Urothelium cell line (cell line): Measurements from ENCODE around the gene PRLHR.
A peak's percentile ranks its signal among the peaks of the same experiment; 100 is the strongest.

Experiments
- DNase-seq: peaks from one replicate; pipeline ENCODE4 v3.0.0; 2011; ENCODE audit warnings: low spot score, mixed read lengths
- FAIRE-seq: peaks from 2 replicates; lab custom pipeline; 2011; peaks lifted over from hg19 to GRCh38; lab: Jason Lieb, UNC

The PRLHR gene

DNA sequence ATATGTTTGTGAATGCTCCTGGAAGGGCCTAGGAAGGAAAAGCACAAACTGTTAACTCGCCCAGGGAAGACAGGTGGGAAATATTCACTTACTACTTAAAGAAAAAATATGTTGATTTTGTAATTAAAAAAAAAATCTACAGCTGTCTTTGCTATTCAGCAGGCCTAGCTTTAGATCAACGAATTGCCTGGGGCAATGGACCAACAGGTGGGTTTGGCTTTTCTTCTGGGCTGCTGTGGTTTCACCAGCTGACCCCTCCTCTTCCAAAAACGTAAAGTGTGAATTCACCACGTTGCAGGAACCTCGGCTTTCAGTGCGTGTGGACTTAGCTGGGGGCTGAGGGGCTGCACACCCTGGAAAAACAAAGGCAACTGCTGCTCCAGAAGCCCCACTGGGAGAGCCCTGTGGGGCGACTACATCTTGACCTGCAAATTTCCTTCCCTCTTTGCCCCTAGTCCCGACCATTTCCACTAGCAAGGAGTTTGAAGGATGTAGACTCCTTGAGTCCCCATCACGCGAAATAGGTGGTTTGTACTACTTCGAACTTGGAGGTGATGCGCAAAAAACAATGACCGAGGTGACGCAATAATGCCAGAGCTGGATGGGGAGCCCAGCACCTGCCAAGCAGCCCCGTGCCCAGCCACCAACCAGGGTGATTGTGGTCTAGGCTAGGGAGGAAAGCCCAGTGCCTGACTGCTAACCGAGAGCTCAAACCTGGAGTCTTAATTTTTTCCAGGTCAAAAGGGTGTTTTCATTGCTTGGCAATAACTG, 7.4 kb downstream of the PRLHR start:
- FAIRE-seq, result no peak

DNA sequence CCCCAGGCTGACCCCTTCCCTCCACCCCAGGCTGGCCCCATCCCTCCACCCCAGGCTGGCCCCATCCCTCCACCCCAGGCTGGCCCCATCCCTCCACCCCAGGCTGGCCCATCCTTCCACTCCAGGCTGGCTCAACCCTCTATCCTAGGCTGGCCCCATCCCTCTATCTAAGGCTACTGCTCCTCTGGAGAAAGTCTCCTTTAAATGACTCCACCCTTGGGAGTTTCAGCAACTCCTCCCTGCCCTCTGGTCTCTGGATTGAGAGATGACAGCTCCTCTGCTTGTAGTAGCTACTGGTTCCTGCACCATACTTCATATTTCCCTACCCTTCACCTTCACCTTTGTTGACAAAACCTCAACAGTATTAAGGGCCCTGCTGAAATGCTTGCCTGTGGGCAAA, 8.5 kb downstream of the PRLHR start:
- no peak for DNase-seq
- no peak for FAIRE-seq

More for the DNA sequence above, 7.4 kb downstream of the PRLHR start:
- no peak for DNase-seq

DNA sequence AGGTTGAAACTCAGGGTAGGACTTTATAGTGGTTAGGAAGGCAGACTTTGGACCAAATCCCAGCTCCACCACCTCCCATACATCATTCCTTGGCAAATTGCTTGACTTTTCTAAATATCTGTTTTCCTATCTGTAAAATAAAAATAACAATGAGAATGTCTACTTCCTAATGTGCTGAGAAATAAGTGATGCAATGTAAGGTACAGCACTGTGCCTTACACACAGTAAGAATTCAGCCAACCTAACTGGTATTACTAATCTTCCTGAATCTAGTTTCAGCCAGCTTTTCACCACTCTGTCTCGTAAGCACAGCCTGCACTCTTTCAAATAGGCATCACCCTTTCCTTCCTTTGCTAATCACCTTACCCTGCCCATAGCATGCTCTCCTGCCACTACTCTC, 9.7 kb downstream of the PRLHR start:
- DNase-seq, result no peak

DNA sequence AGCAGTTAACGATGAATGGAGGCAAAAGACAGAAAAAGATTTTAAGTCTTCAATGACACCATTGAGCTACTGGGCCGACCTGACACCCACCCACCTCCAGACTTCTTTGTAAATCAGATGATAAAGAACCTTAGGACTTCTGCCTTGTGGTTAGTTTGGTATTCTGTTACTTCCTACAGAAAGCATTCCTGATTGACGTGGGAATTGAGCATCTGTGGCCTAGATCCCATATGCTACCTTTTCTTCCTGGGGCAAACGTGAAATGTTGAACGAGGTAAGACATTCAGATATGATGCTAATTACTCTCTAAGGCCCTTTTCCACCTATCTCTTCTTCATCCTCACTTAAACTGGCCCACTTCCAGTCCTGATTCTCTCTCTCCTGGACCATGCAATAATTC, 10.2 kb downstream of the PRLHR start:
- FAIRE-seq (no peak), DNase-seq (no peak)

More for the DNA sequence above, 9.7 kb downstream of the PRLHR start:
- FAIRE-seq, result no peak

DNA sequence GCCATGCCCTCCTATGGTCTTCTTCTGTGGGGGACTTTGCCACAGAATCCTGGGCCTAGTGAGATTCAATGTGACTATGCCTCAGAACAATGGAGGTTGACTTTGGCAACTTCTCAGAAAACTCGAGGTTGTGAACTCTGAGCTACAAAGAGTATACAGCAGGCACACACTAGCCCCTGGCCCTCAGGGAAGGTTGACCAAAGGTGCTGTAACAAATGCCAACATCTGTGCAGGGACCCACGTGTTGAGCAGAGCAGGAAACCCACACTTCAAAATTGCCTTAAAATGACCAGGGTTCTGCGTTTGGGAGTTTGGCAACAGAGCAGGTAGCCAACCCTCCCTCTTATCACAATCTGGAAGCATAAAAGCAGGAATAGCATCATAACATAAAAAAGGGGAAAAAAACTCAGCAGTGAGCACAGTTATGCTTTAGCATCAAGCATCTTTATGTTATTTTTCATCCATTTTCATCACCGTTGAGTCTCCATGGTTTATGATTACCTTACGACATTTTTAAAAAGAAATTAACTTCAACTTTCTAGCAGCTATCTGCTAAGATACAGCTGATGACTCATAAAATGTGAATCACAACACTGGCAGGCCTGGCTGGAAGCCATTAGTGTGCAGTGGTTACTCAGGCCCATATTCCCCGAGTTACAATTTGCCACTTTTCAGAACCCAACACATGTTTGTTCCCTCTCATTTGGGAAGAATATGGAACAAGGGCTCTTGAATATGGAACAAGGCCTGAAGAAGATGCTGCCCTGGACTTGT, 11.1 kb downstream of the PRLHR start:
- DNase-seq, result peak; percentile 73
- FAIRE-seq, result peak; percentile 86

DNA sequence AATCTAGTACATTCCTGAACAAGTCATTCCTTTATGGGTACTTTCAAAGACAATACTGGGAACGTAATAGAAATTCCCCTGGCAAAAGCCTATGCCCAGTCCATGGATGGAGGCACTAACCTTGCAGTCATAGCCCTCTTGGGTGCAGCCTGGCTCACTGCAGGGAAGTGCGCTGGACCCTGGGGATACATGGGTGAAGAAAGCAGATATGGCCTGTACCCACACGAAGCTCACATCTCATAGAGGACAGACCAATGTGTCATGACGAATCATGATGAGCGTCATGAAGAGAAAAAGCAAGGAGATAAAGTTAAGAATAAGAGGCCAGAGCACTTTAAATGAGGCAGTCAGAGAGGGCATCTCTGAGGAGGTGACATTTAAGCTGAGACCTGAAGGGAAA, 11.8 kb downstream of the PRLHR start:
- DNase-seq (no peak), FAIRE-seq (no peak)

DNA sequence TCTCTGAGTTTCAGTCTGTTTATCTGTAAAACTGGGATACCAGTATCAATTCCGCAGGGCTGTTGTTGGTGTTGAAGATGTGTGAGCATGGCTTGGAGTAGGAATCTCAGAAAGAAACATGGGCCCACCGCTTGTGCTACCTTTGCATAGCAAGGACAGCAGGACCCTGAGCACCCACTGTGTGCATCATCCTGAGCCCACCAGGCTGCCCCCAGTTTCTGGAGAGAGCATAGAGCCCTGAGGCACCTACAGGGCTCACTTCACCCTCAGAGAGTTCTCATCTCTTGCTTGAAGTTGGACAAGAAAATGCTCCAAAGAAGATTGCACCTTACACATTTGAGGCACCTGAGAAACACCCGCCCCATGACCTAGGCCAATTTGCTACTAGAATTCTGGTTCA, 12.9 kb downstream of the PRLHR start:
- DNase-seq (no peak), FAIRE-seq (no peak)

DNA sequence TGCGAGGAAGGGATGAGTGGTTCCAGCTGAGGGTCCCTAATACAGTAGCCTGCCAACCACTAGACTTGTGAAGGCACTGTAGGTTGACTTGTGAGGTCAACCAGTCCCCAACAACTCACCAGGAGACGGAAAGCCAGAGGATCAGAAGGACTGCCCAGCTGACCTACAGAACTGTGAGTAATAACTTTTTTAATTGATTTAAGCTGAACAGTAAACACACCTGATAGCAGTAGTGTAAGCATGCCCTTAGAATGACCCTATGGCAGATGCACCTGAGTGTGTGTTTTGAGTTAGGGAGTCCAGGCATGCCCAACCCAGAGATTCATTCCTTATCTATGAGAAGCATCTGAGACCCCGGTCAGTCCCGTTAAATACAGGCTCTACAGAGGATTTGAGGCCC, 14.1 kb downstream of the PRLHR start:
- FAIRE-seq (no peak), DNase-seq (no peak)

DNA sequence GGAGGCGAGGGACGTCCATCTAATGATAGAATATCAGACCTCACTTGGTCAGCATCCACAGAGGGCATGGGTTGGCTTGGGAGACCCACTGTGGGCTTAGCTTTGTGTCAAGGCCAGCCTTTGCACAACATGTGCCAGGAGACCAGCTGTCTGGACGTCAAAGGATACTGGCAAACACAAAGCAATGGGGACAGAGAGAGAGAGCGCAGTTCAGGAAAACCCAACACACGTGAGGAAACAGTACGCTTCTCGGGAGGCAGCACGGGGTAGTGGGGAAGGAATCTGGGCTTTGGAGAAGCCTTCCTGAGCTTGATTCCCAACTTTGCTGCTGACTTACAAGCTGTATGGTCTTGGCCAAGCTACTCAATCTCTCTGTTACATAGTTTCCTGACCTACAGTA, 14.7 kb downstream of the PRLHR start:
- FAIRE-seq (no peak), DNase-seq (no peak)

DNA sequence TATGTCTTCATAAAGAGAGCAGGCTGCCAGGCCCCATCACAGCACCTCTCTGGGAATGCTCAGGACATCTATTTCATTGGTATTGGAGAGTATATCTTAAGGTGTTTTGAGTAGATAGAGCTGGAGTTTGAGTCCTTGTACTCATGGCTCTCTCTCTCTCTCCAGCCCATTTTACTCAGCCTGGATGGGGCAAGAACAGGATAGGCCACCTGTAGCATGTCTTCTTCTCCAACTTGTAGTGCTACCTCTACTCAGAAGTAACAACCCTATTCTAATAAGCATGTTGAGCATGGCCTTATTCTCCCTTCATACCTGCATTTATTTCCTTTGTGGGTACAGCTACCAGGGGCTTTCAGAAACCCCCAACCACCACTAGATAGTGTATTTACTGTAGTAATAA, 21.9 kb downstream of the PRLHR start:
- no peak for FAIRE-seq
- DNase-seq, result no peak

DNA sequence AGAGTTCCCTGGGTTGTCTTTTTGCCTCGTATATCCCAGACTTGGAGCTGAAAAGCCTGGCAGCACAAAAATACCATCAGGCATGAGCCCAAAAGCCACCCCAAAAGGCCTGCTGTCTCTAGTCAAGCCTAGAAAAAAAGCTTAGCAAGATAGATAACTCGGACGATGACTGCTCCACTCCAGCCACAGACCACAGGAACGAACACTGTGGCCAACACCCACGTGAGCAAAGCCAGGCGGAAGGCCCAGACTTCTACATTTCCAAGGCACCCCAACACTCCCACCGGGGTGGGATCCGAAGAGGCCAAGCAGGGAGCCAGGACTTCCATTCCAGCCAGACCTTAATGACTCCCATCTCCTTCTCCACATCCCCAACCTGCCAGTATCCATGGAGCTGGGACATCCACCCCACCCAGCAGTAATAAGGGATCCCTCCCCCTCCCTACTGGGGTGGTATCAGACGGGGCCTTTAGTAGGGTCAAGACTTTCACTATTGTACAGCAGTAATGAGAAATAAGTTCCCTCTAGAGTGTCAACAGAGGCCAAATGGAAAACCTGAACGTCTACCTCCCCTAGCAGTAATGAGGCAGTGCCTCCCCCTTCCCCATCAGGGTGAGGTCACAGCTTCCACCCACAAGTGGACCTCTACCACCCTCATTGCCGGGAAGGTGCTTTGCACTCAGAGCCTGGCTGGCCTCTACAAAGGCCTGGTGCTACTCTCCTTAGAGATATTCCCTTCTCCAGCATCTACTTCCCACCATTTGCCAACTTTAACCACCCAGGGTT, 23.0 kb downstream of the PRLHR start:
- DNase-seq, result no peak
- no peak for FAIRE-seq

DNA sequence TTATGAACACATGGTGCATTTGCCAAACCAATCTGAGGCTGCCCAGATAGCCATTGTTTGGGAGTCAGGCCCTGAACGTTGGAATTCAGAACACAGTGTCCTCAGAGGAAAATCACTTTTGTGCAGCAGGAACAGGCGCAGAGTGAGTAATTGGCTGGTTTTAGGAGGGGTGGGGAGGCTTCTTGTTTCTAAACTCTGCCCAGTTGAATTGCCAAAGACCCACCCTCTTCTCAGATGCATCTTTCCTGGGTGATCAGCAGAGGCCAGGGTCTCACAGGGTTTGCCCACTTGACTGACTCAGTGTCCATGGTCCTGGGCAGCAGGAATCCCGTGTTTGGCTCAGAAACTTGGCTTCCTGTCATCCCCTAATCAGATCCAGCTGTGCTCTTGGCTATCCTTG, 24.3 kb downstream of the PRLHR start:
- DNase-seq (no peak), FAIRE-seq (no peak)

DNA sequence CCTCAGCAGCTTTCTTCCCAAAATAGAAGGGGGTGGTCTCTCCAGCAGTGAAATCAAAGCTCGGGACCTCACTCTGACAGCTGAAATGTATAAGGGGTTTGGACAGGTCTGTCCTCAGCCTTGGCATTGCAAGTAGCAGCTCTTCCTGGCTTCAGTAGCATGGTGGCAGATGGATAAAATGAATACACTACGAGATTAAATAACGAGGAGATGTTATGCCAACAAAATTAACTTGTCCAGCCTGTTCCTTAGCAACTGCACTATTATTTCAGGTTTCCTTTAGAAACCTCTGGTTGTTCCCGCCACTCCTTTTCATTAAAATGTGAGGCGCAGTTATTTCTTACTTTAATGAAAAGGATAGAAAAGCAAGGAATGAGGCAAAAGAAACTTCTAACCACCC, 24.9 kb downstream of the PRLHR start:
- FAIRE-seq (no peak), DNase-seq (no peak)

DNA sequence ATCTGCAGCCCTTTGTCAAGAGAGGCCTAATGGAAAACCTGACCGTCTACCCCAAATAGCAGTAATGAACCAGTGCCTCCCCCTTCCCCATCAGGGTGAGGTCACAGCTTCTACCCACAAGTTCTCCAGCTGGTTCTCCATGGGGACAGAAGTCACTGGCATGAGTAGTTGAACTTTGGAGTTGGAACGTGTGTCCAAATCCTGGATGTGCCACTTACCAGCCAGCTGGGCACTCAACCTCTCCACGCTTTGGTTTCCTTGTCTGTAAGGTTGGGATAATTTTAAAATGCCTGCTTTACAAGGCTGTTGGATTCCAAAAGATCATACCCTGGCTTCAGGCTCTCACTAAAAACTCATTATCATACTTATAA, 25.6 kb downstream of the PRLHR start:
- DNase-seq (no peak), FAIRE-seq (no peak)

DNA sequence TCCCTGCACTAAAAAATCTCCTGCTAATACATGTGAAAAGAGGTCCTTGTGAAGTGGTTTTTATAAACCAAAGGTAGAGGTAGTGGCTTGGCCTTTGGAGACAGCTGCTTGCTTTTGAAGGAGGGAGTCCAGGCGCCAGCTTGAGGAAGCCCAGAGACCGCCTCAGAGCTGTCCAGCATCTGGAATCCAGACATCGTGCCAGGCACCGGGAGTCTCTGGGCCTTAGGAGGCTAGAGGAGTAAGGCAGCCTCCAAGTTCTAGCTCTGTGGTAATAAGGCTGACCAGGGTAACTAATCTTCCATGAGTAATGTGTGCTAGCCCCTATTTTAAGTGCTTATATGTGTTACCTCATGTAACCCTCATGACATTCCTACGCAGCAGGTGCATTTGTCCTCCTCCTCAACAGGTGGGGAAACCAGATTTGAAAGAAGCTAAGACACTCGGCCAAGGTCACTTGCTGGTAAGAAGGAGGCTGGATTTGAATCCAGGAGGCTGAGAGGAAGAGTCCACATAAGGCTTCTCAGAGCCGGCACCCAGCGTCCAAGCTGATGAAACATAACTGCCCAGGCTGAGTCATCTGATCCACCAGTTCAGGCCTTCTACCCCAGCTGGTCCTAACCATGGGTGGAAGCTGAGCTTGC, 26.1 kb downstream of the PRLHR start:
- FAIRE-seq, result peak; percentile 48
- DNase-seq, result no peak

DNA sequence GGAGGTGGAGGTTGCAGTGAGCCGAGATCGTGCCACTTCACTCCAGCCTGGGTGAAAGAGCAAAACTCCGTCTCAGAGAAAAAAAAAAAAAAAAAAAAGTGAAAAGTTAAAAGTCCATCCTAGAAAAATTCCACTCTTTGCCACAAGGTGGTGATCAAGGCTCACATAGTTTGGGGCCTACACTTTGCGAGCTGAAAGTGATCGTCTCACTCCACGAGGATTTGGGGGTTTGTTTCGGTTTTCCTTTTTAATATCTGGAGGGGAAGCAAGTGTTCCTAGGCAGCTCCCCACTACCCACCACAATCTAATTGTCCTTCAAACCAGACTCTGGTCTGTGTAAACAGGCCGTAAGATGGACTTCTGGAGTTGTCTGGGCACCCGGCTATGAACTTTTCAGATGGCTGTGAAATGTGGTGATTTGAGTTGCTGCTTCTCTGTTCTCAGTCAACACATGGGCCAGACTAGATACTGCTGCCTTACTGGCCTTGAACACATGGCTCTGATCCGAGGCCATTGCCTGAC, 27.1 kb downstream of the PRLHR start:
- DNase-seq (peak; percentile 60), FAIRE-seq (no peak)

DNA sequence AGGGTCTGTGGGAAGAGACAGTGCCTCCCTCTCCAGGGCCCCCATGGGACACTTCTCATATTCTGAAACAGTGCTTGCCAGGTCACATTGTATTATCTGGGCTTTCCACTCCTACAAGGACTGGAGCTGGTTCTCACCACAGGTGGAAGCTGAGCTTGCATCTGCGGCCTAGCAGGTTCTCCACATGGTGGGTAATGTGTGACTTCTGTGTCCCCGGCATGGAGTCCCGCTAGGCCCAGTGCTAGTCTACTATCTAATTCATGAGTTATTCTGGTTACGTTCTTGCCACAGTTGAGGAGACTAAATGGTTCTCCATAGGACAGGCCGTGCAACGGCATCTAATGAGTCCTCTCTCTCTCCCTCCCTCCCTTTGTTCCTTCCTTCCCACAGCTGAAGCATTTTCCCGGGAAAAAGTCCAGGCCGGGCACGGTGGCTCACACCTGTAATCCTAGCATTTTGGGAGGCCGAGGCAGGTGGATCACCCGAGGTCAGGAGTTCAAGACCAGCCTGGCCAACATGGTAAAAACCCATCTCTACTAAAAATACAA, 27.7 kb downstream of the PRLHR start:
- FAIRE-seq, result no peak
- no peak for DNase-seq

DNA sequence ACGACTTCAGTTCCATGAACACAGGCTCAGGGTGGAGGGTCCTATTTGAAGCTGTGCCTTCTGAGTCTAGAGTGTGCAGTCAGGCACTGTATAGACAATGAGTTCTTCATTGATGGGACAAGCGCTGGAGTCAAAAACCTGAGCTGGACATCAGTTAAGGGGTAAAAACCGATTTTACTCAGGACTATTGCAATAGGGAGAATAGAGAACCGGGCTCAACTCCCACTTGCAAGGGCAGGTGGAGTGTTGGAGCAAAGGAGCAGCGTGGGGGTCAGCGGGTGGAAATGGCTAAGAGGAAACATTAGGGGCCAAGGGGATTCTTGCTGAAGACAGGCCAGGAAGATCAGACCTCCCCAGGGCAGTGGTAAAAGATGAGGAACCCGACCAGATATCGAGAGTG, 28.5 kb downstream of the PRLHR start:
- FAIRE-seq, result no peak
- DNase-seq, result no peak

DNA sequence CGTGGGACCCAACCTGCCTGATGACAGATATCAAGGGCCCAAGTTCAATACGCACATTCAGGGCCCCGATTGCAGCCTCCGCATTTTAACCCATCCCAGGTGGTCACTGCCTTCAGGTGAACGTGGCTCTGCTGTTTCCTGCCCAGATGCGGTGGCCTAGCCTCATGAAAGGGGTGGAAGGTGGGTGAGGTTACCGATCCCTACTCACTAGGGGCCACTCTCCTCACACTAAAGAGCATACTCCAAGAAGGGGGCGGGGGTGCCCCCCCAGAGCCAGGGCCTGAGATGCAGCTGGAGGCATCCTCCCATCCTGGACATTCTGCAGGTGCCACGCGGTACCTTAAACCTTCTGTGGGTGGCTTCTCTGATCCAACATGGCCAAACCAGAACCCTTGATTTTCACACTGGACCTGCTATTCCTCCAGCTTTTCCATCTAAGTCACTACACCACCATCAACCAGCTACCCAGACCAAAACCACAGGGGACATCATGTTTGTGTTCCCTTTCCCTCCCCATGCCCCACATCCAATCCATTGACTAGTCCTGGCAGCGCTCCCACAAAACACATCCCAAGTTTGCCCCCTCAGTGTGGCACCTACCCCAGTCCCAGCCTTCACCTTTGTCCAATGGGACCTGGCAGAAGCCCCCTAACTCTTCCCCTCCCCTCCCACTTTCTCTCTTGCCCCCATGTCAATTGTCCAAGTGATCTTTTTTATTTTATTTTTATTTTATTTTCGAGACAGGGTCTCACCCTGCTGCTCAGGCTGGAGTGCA, 30.0 kb downstream of the PRLHR start:
- FAIRE-seq (no peak), DNase-seq (no peak)

DNA sequence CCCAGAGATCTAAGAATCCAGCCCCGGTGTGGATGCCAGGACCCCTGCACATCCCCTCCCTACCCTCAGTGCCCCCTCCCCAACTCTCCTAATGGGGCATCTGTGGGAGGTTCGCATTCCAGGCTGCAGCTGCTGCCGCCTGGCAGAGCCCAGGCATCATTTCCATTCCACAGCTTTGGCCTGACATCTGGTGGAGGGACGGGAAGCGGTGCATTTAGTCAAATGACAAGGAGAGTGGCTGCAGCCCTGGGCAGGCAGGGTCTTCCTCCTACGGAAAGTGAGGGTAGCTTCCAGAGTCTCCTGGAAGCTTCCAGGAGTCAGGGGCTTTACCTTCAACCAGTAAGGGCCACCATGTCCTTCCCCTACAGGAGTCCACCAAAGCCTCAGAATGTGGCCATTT, 30.8 kb downstream of the PRLHR start:
- FAIRE-seq, result no peak
- DNase-seq, result peak; percentile 54
